ENCODE results near the gene SLC9A5.
A peak's percentile ranks its signal among the peaks of the same experiment; 100 is the strongest.

The SLC9A5 gene

DNA sequence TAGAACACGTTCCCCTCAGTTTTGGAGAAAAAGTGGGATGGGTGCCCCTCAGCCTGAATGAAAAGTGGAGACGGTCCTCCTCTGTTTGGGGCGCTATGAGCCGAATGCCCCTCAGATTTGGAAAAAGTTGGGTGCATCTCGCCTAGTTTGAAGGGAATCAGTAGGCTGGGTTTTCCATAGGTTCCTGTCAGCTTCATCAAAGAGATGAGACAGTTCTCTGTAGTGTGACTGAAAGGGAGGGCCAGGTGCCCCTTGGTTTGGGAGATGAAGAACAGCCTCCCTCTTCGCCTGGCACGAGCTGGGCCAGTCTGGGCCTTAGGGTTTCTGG lies 742 bp upstream of the SLC9A5 start:
- H3K4me3 Mint-ChIP-seq = peak overlapping the region; percentile 81
- TF ChIP-seq, protein P1, sequence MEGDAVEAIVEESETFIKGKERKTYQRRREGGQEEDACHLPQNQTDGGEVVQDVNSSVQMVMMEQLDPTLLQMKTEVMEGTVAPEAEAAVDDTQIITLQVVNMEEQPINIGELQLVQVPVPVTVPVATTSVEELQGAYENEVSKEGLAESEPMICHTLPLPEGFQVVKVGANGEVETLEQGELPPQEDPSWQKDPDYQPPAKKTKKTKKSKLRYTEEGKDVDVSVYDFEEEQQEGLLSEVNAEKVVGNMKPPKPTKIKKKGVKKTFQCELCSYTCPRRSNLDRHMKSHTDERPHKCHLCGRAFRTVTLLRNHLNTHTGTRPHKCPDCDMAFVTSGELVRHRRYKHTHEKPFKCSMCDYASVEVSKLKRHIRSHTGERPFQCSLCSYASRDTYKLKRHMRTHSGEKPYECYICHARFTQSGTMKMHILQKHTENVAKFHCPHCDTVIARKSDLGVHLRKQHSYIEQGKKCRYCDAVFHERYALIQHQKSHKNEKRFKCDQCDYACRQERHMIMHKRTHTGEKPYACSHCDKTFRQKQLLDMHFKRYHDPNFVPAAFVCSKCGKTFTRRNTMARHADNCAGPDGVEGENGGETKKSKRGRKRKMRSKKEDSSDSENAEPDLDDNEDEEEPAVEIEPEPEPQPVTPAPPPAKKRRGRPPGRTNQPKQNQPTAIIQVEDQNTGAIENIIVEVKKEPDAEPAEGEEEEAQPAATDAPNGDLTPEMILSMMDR (IDR thresholded peaks at IDR 0.05) = no peak
- no peaks in the 10 kb centered on the region for H3K9me3 Mint-ChIP-seq
- peaks cover 45% of the 10 kb centered on the region for H3K4me1 Mint-ChIP-seq
- H3K36me3 Mint-ChIP-seq (ENCODE audit: low read depth) = no peaks in the 10 kb centered on the region
- H3K27me3 Mint-ChIP-seq (ENCODE audit: low read depth, poor library complexity) = peaks cover 53% of the 10 kb centered on the region
- DNase-seq = no peak
- no peak overlapping the region for H3K27ac Mint-ChIP-seq

DNA sequence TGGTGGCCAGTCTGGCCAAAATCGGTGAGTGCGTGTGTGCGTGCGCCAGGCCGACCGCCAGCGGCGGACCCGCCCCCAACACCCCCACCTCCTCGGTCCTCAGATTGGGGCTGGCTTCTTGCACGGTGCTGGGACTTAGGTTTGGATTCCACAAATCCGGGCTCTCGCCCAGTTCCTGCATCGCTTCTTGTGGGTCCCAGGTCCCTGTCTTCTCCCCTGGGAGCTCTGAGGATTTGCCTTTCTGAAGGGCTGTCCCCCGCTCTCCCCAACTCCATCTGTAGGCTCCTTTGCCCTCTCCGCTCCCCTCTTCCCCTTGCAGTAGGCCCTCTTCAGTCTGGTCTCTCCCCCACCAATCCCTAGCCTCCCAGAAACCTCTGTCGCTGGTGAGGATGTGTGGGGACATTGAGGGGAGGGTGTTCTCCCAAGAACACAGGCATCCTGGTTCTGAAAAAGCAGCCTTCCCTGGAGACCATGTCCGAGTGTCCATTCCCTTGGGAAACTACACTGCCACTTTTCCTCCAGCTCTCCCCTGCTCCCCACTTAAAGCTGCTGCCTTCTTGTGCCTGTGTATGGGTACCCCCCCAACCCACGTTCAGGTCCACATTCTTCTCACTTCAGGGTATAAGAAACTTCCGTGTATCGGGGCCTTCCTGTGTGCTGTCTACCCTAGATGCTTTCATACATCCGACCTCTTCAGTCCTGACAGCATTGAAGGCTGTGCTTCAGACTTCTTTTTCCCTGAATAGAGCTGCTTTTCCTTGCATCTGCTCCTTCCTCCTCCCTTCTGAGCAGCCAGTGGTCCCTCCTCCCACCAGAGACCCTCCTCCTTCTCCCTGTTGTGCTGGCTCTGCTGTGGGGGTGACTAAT lies 632 bp downstream of the SLC9A5 start:
- Mint-ChIP-seq H3K9me3 (no peaks in the 10 kb centered on the region), H3K4me3 (peak overlapping the region; percentile 83), H3K27me3 (ENCODE audit: low read depth, poor library complexity) (peaks cover 53% of the 10 kb centered on the region), H3K27ac (no peak overlapping the region), H3K4me1 (peaks cover 39% of the 10 kb centered on the region), H3K36me3 (ENCODE audit: low read depth) (no peaks in the 10 kb centered on the region)
- TF ChIP-seq, protein P1 (IDR thresholded peaks at IDR 0.05) = no peak
- DNase-seq = no peak

DNA sequence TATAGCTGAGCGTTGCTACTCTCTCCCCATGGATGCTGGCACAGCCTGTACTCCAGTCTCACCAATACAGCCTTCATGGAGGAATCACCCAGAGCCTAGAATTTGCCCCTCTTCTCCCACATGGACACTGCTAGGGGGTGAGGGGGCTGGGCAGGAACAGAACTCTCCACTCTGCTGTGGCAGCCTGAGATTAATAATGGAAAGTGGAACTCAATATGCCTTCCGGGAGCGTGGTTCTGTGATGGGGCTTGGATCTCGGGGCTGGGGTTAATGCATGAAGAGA lies 1.2 kb downstream of the SLC9A5 start:
- Mint-ChIP-seq H3K27me3 (ENCODE audit: low read depth, poor library complexity) (peaks cover 53% of the 10 kb centered on the region), H3K27ac (no peak overlapping the region), H3K36me3 (ENCODE audit: low read depth) (no peaks in the 10 kb centered on the region), H3K9me3 (no peaks in the 10 kb centered on the region), H3K4me1 (peaks cover 34% of the 10 kb centered on the region), H3K4me3 (peak overlapping the region; percentile 83)
- DNase-seq = no peak
- TF ChIP-seq, protein P1 (IDR thresholded peaks at IDR 0.05) = no peak

DNA sequence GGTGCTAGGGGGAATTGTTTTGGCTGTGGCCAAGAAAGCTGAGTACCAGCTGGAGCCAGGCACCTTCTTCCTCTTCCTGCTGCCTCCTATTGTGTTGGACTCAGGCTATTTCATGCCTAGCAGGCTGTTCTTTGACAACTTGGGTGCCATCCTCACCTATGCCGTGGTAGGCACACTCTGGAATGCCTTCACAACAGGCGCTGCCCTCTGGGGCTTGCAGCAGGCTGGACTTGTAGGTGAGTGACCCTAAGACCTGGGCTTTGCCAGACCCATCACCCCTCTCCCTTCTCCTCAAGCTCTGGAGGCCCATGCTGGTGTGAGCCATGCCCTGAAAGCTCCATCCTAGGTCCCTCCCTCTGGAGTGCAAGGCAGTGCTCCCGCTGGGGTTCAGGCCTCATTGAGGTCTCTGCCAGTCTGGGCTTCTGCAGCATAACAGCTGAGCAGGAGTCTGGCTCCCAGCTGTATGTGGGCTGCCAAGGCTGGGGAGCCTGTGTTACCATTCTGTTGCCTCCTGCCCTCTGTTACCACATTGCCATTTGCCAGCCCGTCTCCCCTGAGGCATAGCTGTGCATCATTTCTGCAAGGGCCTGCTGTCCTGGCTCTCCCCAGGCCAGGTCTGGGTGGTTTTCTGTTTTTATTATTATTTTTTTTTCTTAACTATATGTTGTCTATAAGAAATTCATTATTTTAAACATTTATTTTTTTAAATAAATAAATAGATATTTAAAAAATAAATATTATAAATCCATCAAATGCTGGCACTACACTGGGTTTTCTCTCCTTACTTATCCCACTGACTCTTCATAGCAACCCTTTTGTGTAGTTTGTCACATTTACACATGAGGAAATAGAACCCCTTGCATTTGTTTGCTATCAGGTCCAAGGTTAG lies 4.1 kb downstream of the SLC9A5 start:
- peaks cover 23% of the 10 kb centered on the region for H3K4me1 Mint-ChIP-seq
- H3K4me3 Mint-ChIP-seq = no peak overlapping the region
- TF ChIP-seq, protein P1 (IDR thresholded peaks at IDR 0.05) = no peak
- peaks cover 58% of the 10 kb centered on the region for H3K27me3 Mint-ChIP-seq (ENCODE audit: low read depth, poor library complexity)
- no peaks in the 10 kb centered on the region for H3K36me3 Mint-ChIP-seq (ENCODE audit: low read depth)
- H3K9me3 Mint-ChIP-seq = no peaks in the 10 kb centered on the region
- no peak for DNase-seq
- H3K27ac Mint-ChIP-seq = no peak overlapping the region

DNA sequence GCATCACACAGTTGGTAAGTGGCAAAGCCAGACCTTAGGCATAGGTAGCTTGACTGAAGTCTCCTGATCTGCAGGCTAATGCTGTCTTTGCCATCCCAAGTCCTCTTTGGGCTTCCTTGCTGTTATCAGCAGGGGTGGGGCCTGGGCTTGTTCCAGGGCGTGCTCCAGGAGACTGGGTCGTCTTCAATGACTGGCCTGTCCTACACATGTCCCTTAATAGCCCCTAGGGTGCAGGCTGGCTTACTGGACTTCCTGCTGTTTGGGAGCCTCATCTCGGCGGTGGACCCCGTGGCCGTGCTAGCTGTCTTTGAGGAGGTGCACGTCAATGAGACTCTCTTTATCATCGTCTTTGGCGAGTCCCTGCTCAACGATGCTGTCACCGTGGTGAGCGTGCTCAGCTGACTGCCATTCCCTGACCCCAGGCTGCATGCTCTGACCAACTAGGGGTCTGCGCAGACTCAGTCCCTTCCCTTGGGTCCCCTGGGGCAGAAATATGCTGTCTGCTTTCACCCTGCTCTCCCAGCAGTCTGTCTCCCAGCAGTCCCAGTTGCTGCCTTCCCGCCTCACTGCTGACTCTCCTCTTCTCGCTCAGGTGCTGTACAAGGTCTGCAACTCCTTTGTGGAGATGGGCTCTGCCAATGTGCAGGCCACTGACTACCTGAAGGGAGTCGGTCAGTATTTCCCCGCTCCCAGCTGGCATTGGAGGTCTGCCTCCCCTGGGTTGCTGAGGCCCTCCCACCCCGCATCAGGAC lies 6.2 kb downstream of the SLC9A5 start:
- Mint-ChIP-seq H3K4me3 (peak overlapping the region; percentile 49), H3K36me3 (ENCODE audit: low read depth) (no peaks in the 10 kb centered on the region), H3K9me3 (no peaks in the 10 kb centered on the region), H3K27me3 (ENCODE audit: low read depth, poor library complexity) (peaks cover 39% of the 10 kb centered on the region), H3K27ac (no peak overlapping the region), H3K4me1 (peaks cover 14% of the 10 kb centered on the region)
- no peak for DNase-seq
- TF ChIP-seq, protein P1 (IDR thresholded peaks at IDR 0.05) = no peak
